Measurements from ENCODE around the gene ATP5PB.
A peak's percentile ranks its signal among the peaks of the same experiment; 100 is the strongest.

Gene ATP5PB

GRCh38 chr1:111448918-111449702 lies at the start of gene ATP5PB, which contains the start of gene WDR77:
Gene ATP5PB, plus strand, starts transcription at chr1:111449464. Its CDS starts 78 bp downstream, at chr1:111449542.
Gene WDR77, minus strand, starts transcription at chr1:111449256. Its CDS starts 87 bp downstream, at chr1:111449169.
- peak; percentile 79 to 89 (median 83) for DNase-seq (ENCODE audit: low read depth in 3 of 3)

- peak in 2 of 3 donors; percentile 19 to 38 for DNase-seq (ENCODE audit: low read depth in 3 of 3)
These were observed 49.3 kb upstream of the ATP5PB start for GRCh38 chr1:111399792-111400610.

GRCh38 chr1:111402083-111402482 lies 47.2 kb upstream of the ATP5PB start:
- peak in 2 of 3 donors; percentile 8 to 21 for DNase-seq (ENCODE audit: low read depth in 3 of 3)

GRCh38 chr1:111404588-111404987 lies 44.7 kb upstream of the ATP5PB start:
- DNase-seq (ENCODE audit: low read depth in 3 of 3), result no peak

- DNase-seq (ENCODE audit: low read depth in 3 of 3), result peak in 2 of 3 donors; percentile 7 to 8
These were observed 42.9 kb upstream of the ATP5PB start for GRCh38 chr1:111406321-111406768.

GRCh38 chr1:111407301-111407700 lies 42.0 kb upstream of the ATP5PB start:
- DNase-seq (ENCODE audit: low read depth in 3 of 3), result no peak

DNA sequence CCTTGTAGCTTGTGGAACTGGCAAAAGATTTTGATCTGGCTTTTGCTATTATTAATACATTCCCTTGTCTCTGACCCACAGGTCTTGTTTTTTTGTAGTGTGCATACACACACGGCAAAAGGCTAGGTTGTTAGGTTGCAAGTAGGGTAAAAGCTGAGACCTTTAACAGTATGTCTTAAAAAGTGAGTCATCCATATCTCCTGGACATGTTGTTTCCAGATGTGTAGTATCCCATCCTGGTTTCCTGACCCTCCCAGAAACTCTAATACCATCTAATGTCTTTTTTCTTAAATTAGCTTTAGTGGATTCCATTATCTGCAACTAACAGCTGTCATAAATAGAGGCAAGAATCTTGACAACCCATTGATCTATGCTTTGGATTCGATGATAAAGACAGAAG lies 36.4 kb upstream of the ATP5PB start:
- DNase-seq (ENCODE audit: low read depth in 3 of 3), result no peak

GRCh38 chr1:111414756-111415155 lies 34.5 kb upstream of the ATP5PB start:
- DNase-seq (ENCODE audit: low read depth in 3 of 3), result no peak

DNA sequence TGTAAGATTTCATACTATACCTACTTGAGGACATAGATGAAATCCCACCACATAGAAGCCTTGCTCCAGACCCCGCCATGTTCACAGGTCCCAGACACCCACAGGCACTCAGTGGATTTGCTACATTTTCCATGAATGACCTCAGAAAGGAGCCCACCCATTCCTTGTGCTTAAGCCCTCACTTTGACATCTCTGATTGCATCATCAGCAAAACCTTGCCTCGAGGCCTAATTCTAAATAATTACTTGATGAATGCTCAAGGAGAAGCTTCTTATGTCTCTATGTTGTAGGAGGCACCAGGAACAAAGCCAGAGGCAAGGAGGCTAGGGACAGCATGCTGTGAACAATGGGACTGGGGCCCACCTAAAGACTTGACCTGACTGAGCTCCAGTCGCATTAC lies 33.8 kb upstream of the ATP5PB start:
- DNase-seq (ENCODE audit: low read depth in 3 of 3), result no peak

DNA sequence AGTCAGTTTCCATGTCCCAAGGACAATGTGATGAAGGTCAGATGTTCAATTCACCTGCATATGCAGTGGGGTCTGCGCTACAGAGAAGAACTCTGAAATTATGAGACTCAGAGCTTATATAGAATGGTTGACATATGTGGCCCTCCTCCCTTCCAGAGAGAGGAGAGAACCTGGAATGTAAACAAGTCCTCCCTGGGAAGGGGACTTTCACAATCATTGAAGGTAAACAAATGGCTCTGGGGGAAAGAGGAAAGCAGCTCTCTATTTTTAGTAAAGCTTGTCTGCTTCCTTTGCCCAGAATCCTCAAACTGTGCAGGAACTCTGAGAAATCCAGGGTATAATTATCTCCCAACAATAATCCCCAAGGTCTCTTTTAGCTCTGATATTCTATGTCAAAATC lies 31.5 kb upstream of the ATP5PB start:
- DNase-seq (ENCODE audit: low read depth in 3 of 3), result no peak

GRCh38 chr1:111419037-111419436 lies 30.2 kb upstream of the ATP5PB start:
- no peak for DNase-seq (ENCODE audit: low read depth in 3 of 3)

GRCh38 chr1:111420377-111420776 lies 28.9 kb upstream of the ATP5PB start:
- DNase-seq (ENCODE audit: low read depth in 3 of 3), result no peak

DNA sequence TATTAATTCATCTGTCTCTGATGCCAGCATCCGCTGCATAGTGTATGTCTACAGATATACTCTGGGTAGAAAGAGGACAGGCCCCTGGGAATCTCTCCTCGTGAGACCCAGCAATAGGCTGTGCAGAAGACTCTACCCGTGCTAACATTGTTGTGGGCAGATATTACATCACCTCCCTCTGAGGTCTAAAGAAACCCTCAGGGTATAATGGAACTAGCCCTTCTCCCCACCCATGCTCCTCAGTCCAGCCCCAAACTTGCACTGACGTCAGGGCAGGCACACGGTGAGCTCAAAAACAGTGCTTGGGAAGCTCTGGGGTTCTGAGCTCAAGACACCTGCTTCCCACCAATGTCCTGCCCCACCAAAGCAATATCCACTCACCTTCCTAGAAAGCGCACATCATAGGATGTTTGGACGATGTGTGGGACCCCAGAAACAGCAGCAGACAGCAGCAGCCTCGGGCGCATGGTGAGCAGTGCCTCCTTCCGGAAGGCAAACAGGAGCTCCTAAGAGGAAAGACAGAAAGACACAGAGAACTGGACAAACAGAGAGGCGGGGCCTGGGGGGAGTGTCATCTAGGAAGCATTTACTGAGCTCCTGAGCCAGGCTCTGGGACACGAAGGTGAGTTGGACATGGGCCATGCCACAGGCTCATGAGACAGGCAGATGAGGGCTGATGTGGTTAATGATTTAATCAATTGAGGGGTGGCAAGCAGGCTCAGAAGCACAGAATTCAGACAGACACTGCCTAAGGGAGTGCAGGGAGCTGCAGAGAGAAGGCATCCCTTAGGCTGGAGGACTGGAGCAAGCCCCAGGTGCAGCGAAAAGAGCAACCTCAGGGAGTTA lies 26.5 kb upstream of the ATP5PB start:
- no peak for DNase-seq (ENCODE audit: low read depth in 3 of 3)

DNA sequence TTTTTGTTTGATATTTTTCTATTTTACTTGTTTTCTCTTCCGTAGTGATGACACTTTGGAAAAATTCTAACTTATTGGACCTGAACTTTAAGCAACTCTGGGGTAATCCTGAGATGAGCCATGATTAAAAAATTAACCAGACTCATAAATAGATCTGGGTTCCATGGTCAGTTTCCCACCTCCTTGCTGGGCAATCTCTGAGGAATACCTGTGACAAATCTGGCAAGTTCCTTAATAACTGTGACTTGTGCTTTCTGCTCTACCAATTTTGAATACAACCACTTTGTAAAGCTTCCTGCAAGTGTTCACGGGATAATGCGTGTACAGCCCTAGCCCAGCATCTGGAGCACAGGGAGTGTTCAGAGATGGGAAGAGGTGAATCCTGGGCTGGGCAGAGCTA lies 25.0 kb upstream of the ATP5PB start:
- DNase-seq (ENCODE audit: low read depth in 3 of 3), result no peak

DNA sequence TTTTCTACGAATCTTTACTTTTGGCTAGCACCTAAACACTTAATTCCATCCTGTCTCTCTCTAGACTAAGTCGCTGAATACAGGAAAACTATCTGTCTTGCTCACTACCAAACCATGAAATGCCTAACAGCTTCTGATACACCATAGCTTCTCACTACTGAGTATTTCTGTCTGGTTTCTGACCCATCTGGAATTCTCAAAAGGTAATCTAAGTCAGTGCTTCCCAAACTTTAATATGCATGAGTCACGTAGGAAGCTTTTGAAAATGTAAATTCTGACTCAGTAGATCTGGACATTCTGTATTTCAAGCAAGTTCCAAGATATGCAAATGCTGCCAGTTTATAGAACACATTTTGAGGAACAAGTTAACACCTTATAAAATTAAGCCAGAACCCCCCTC lies 12.5 kb upstream of the ATP5PB start:
- DNase-seq (ENCODE audit: low read depth in 3 of 3), result no peak

GRCh38 chr1:111439461-111440351 lies 9.6 kb upstream of the ATP5PB start:
- DNase-seq (ENCODE audit: low read depth in 3 of 3), result no peak

- DNase-seq (ENCODE audit: low read depth in 3 of 3), result peak; percentile 16 to 39 (median 36)
These were observed 7.6 kb upstream of the ATP5PB start for GRCh38 chr1:111441573-111442192.

DNA sequence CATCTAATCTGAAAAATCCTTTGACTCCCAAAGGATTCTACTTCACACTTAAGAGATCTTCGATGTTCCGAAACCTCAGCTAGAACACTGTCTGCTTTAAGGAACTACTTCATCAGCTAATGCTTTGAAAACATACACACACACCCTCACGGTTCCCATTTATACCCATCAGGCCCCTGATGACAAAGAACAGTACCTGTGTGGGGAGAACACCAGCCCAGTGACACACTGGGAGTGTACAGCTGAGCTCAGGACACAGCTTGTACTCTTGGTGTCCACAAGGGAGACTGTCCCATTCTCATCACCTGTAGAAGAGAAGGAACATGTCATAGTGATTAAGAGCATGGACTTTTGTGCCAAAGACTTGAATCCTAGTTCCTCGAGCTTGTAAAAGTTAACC lies 6.8 kb upstream of the ATP5PB start:
- DNase-seq (ENCODE audit: low read depth in 3 of 3), result peak in 1 of 3 donors; percentile 6

GRCh38 chr1:111444031-111444430 lies 5.2 kb upstream of the ATP5PB start:
- no peak for DNase-seq (ENCODE audit: low read depth in 3 of 3)

DNA sequence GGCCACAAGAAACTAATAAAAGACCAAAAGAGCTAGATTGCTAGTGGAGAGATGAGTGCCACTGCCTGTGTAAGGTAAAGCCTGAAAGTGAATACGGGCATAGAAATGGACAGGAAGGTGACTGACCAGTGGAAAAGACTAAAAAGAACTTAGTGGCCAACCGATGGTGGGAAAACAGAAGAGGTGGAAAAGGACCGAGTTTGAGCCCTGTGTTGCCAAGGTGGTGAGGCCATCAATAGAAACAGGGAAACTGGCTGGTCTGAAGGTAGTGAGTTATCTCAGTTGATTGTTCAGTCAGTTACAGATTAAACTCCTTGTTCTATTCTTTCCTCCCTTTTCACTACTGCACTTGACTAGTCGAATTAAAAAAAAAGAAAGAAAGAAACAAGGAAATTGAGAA lies 2.7 kb upstream of the ATP5PB start:
- DNase-seq (ENCODE audit: low read depth in 3 of 3), result no peak

All from stimulated activated CD4-positive, alpha-beta T cell treated with anti-CD3 and anti-CD28 coated beads, TNF-alpha, amount 100 ng/mL, for 48 hours (primary cell).